IMR-90 (cell line): Measurements from ENCODE around the gene NTM. TPM values are rescaled to one million over a fixed set of nuclear protein-coding genes. Genes with fewer than 3 reads are reported as not detected.

Source experiments
- ATAC-seq: fragments of 200-7000 bp; cut with Tn5 transposase; 2 replicates; pipeline ENCODE4 v1.9.1; 2020; ENCODE audit warnings: low read depth, mild to moderate bottlenecking, moderate library complexity
- BruUV-seq: library from RNA; stranded (reverse); fragments of 400-500 nt; replicated peaks from 2 replicates; lab custom pipeline; 2021; lab: Mats Ljungman, UMichigan
- CTCF ChIA-PET: fragments of 300-600 bp; formaldehyde crosslinking; extraction: SDS; loops from one replicate; lab custom pipeline; 2021; ENCODE audit warnings: antibody characterized with exemption; lab: Yijun Ruan, JAX
- POLR2A ChIA-PET: fragments of 300-600 bp; sonication (Branson Sonifier 250); formaldehyde crosslinking; loops from one replicate; lab custom pipeline; 2022; ENCODE audit warnings: antibody characterized with exemption; ENCODE audit not compliant: unreplicated experiment; lab: Charles Lee
- DNase-seq: peaks from one replicate; pipeline ENCODE4 v3.0.0; 2013
- H2AFZ ChIP-seq: replicated peaks from 2 replicates; pipeline ENCODE3; 2013; ENCODE audit warnings: low read length, mild to moderate bottlenecking; ENCODE audit not compliant: poor library complexity
- H2AK5ac ChIP-seq: 2 replicates; pipeline ENCODE4 v1.6.1; 2013; ENCODE audit warnings: low read depth, low read length, inconsistent platforms
- H2AK9ac ChIP-seq: replicated peaks from 2 replicates; pipeline ENCODE3; 2013; ENCODE audit warnings: mild to moderate bottlenecking, low read depth, low read length, moderate library complexity; ENCODE audit not compliant: poor library complexity
- H2BK120ac ChIP-seq: 2 replicates; pipeline ENCODE4 v1.6.1; 2013; ENCODE audit warnings: low read depth, low read length, inconsistent platforms
- H2BK15ac ChIP-seq: 3 replicates; pipeline ENCODE4 v1.6.1; 2013; ENCODE audit warnings: low read depth, low read length, inconsistent platforms
- H2BK20ac ChIP-seq: 2 replicates; pipeline ENCODE4 v1.6.1; 2013; ENCODE audit warnings: low read depth, mild to moderate bottlenecking, inconsistent platforms, low read length, moderate library complexity
- H2BK5ac ChIP-seq: 2 replicates; pipeline ENCODE4 v1.6.1; 2013; ENCODE audit warnings: mild to moderate bottlenecking, low read depth, low read length, inconsistent platforms; ENCODE audit not compliant: poor library complexity, severe bottlenecking
- H3K14ac ChIP-seq: replicated peaks from 2 replicates; pipeline ENCODE4 v1.6.1; 2013; ENCODE audit warnings: low read depth, low read length, inconsistent platforms
- H3K18ac ChIP-seq: 2 replicates; pipeline ENCODE4 v1.6.1; 2013; ENCODE audit warnings: low read depth, low read length, control low read depth
- H3K23ac ChIP-seq: 2 replicates; pipeline ENCODE4 v1.6.1; 2013; ENCODE audit warnings: low read depth, low read length, inconsistent platforms
- H3K27ac ChIP-seq: 2 replicates; pipeline ENCODE4 v1.5.1; 2013; ENCODE audit warnings: mild to moderate bottlenecking, control low read depth, low read length; ENCODE audit not compliant: insufficient read depth
- H3K27me3 ChIP-seq: 2 replicates; pipeline ENCODE4 v1.6.1; 2013; ENCODE audit warnings: low read length; ENCODE audit not compliant: control insufficient read depth, insufficient read depth
- H3K36me3 ChIP-seq: 2 replicates; pipeline ENCODE4 v1.6.1; 2013; ENCODE audit warnings: low read length, mixed read lengths; ENCODE audit not compliant: control insufficient read depth, insufficient read depth
- H3K4ac ChIP-seq: 2 replicates; pipeline ENCODE4 v1.6.1; 2013; ENCODE audit warnings: low read depth, low read length, inconsistent platforms
- H3K4me1 ChIP-seq: 2 replicates; pipeline ENCODE4 v1.6.1; 2013; ENCODE audit warnings: low read length, mixed read lengths; ENCODE audit not compliant: control insufficient read depth, insufficient read depth
- H3K4me2 ChIP-seq: 2 replicates; pipeline ENCODE4 v1.6.1; 2013; ENCODE audit warnings: low read depth, mild to moderate bottlenecking, control low read depth, low read length, moderate library complexity
- H3K4me3 ChIP-seq: 2 replicates; pipeline ENCODE4 v1.5.1; 2013; ENCODE audit warnings: low read depth, mild to moderate bottlenecking, control low read depth, low read length, moderate library complexity; ENCODE audit not compliant: insufficient read depth
- H3K56ac ChIP-seq: 2 replicates; pipeline ENCODE4 v1.6.1; 2013; ENCODE audit warnings: low read length, inconsistent platforms; ENCODE audit not compliant: insufficient read depth; ENCODE audit errors: extremely low read depth
- H3K79me1 ChIP-seq, 2 experiments: 2 replicates each; pipeline ENCODE4 v1.6.1; 2013; ENCODE audit warnings: low read length in 2 of 2, inconsistent platforms in 1 of 2, low read depth in 1 of 2
- H3K9ac ChIP-seq: 2 replicates; pipeline ENCODE4 v1.6.1; 2013; ENCODE audit warnings: low read depth, low read length, control low read depth
- H3K9me1 ChIP-seq: 2 replicates; pipeline ENCODE4 v1.6.1; 2013; ENCODE audit warnings: low read length, inconsistent platforms; ENCODE audit not compliant: insufficient read depth
- H3K9me3 ChIP-seq: 2 replicates; pipeline ENCODE4 v1.6.1; 2013; ENCODE audit warnings: low read length; ENCODE audit not compliant: control insufficient read depth, insufficient read depth
- H4K20me1 ChIP-seq: 2 replicates; pipeline ENCODE4 v1.6.1; 2013; ENCODE audit warnings: low read length, inconsistent platforms; ENCODE audit not compliant: insufficient read depth
- H4K5ac ChIP-seq: 2 replicates; pipeline ENCODE4 v1.6.1; 2013; ENCODE audit warnings: mild to moderate bottlenecking, low read depth, low read length, control low read depth
- H4K8ac ChIP-seq, 2 experiments: 2 replicates each; pipeline ENCODE4 v1.6.1; 2013; ENCODE audit warnings: low read depth in 2 of 2, low read length in 2 of 2, control low read depth in 1 of 2, inconsistent platforms in 1 of 2
- H4K91ac ChIP-seq: 2 replicates; pipeline ENCODE4 v1.6.1; 2013; ENCODE audit warnings: low read depth, low read length, inconsistent platforms; ENCODE audit not compliant: insufficient read depth
- BHLHE40 ChIP-seq: fragments of 150-350 bp; IDR thresholded peaks from 2 replicates; pipeline ENCODE4 v1.6.1; 2016; ENCODE audit warnings: mild to moderate bottlenecking, low read depth, low read length
- MAZ ChIP-seq: IDR thresholded peaks from 2 replicates; pipeline ENCODE4 v1.6.1; 2012; ENCODE audit warnings: low read depth, mild to moderate bottlenecking, low read length, improper control_type of control experiment, moderate library complexity, borderline replicate concordance
- NFE2L2 ChIP-seq: fragments of 150-350 bp; IDR thresholded peaks from 2 replicates; pipeline ENCODE4 v1.6.1; 2016; ENCODE audit warnings: low read depth, mild to moderate bottlenecking, low read length
- RCOR1 ChIP-seq: IDR thresholded peaks from 2 replicates; pipeline ENCODE4 v1.6.1; 2012; ENCODE audit warnings: mild to moderate bottlenecking, low read length, improper control_type of control experiment; ENCODE audit not compliant: insufficient replicate concordance
- USF2 ChIP-seq: fragments of 150-350 bp; IDR thresholded peaks from 2 replicates; pipeline ENCODE4 v1.6.1; 2017; ENCODE audit warnings: mild to moderate bottlenecking, antibody characterized with exemption, low read length, low read depth
- WGBS, 2 experiments: methylation state at CpG; one replicate each; pipeline versions ENCODE4 v1.1.5 to v1.1.7; 2013; ENCODE audit warnings: missing lambda C conversion rate in 2 of 2; ENCODE audit not compliant: insufficient read length in 1 of 2; ENCODE audit errors: extremely low coverage in 2 of 2; 5-methylcytosine and 5-hydroxymethylcytosine counted together
- dilution Hi-C: fragments of 300-500 bp; cut with HindIII; formaldehyde crosslinking; loops from one replicate; pipeline ENCODE4 v1.14.3; 2018; ENCODE audit warnings: low sequenced_read_pairs; ENCODE audit not compliant: unreplicated experiment
- in situ Hi-C: fragments of 300-500 bp; cut with MboI; formaldehyde crosslinking; loops from 3 replicates; pipeline ENCODE4 v1.14.3; 2019; ENCODE audit warnings: low sequenced_read_pairs, inconsistent platforms, mixed read lengths
- intact Hi-C: fragments of 100-400 bp; cut with micrococcal nuclease; formaldehyde crosslinking; loops from 2 replicates; pipeline ENCODE4 v1.10.0; 2022
- polyA plus RNA-seq, 3 experiments: library from polyadenylated mRNA; depleted of rRNA; stranded (reverse); fragments of >200 nt; gene quantifications; 2 replicates each; pipeline ENCODE4 v1.2.3, GENCODE V29; 2012; ENCODE audit warnings: low replicate concordance in 1 of 3
- total RNA-seq: library from RNA; depleted of rRNA; stranded (reverse); fragments of >200 nt; gene quantifications from 2 replicates; pipeline ENCODE4 v1.2.3, GENCODE V29; 2012

NTM gene
- total and polyA plus RNA-seq, 2 of the 4 experiments (the other 2 are of a cell fraction): 19.5 to 25.5 TPM

GRCh38 chr11:131942878-131943277 lies 572.5 kb downstream of the NTM start:
- Histone ChIP-seq H3K4me3 (no peak overlapping the region), H3K9me1 (peaks cover 8% of the 10 kb centered on the region), H4K20me1 (no peaks in the 10 kb centered on the region), H3K18ac (no peak overlapping the region), H3K56ac (no peak overlapping the region), H2AK9ac (no peak overlapping the region), H3K23ac (no peak overlapping the region), H3K4me2 (no peak overlapping the region), H4K91ac (no peak overlapping the region), H3K27ac (no peak overlapping the region), H4K5ac (no peak overlapping the region), H2BK20ac (no peak overlapping the region), H4K8ac (no peak overlapping the region), H3K36me3 (no peaks in the 10 kb centered on the region), H3K4ac (no peak overlapping the region), H2BK15ac (no peak overlapping the region), H2BK5ac (no peak overlapping the region), H3K9me3 (no peaks in the 10 kb centered on the region), H2AFZ (no peak overlapping the region), H3K14ac (no peak overlapping the region), H3K27me3 (no peaks in the 10 kb centered on the region), H3K79me1 (peaks cover 21 to 39% of the 10 kb centered on the region in 2 experiments), H2AK5ac (no peak overlapping the region), H3K9ac (no peak overlapping the region), H3K4me1 (no peaks in the 10 kb centered on the region; the same call in 1 of the 2 replicates), H2BK120ac (no peak overlapping the region)
- TF ChIP-seq NFE2L2 (no peak), USF2 (no peak), MAZ (no peak), RCOR1 (no peak), BHLHE40 (no peak)
- in situ Hi-C loops (no loop called here), dilution Hi-C loops (no loop called here), intact Hi-C loops (no loop called here)
- 100% methylated on average over 2 of the region's 7 CpGs; no CpG with 5 or more reads in 1 of the 2 experiments for WGBS, 2 experiments
- ChIA-PET CTCF (no interaction called here), POLR2A (no interaction called here)
- BruUV-seq: no TSS peak
- DNase-seq (no peak), ATAC-seq (no peak)
